Endothelial cell of umbilical vein (primary cell): ENCODE data around the gene USP2. TPM values are rescaled to one million over a fixed set of nuclear protein-coding genes. Genes with fewer than 3 reads are reported as not detected.
"Not testable (repeated sequence)": the region's sequence is repeated elsewhere in the genome, so short reads cannot be mapped to it uniquely, and the experiment has no call there.

Experiments used
- BruUV-seq: library from RNA; stranded (reverse); fragments of 400-500 nt; replicated peaks from 2 replicates; lab custom pipeline; 2021; lab: Mats Ljungman, UMichigan
- CTCF ChIA-PET: fragments of 300-600, 350-600 bp; sonication (Branson Sonifier 250); formaldehyde crosslinking; loops from one replicate; lab custom pipeline; 2021; ENCODE audit warnings: antibody characterized with exemption, inconsistent platforms; lab: Charles Lee
- POLR2A ChIA-PET: fragments of 300-600, 350-600 bp; sonication (Branson Sonifier 250); formaldehyde crosslinking; loops from one replicate; lab custom pipeline; 2021; ENCODE audit warnings: antibody characterized with exemption, inconsistent platforms; lab: Charles Lee
- DNase-seq: peaks from one replicate; pipeline ENCODE4 v3.0.0-alpha.2; 2011; ENCODE audit warnings: low read depth, low spot score
- FAIRE-seq: peaks from 2 replicates; lab custom pipeline; 2011; peaks lifted over from hg19 to GRCh38; lab: Jason Lieb, UNC
- H2AFZ ChIP-seq: 2 replicates; pipeline ENCODE4 v1.6.0; 2012; ENCODE audit warnings: low read depth, low read length, control low read depth, inconsistent platforms
- H3K27ac ChIP-seq: 2 replicates; pipeline ENCODE4 v1.5.1; 2011; ENCODE audit warnings: low read depth, mild to moderate bottlenecking, control low read depth, low read length, moderate library complexity; ENCODE audit not compliant: insufficient read depth
- H3K27me3 ChIP-seq, 2 experiments: 2 replicates each; pipeline versions ENCODE4 v1.6.0 to v1.6.1; 2011; ENCODE audit warnings: low read length in 2 of 2, mixed read lengths in 1 of 2; ENCODE audit not compliant: control insufficient read depth in 2 of 2, insufficient read depth in 2 of 2
- H3K36me3 ChIP-seq, 2 experiments: 2 replicates in 1 of 2; 3 replicates in 1 of 2; pipeline ENCODE4 v1.5.1; 2011; ENCODE audit warnings: low read length in 2 of 2, mild to moderate bottlenecking in 1 of 2, moderate library complexity in 1 of 2; ENCODE audit not compliant: control insufficient read depth in 2 of 2, insufficient read depth in 2 of 2; ENCODE audit errors: extremely low read depth in 1 of 2
- H3K4me1 ChIP-seq: 3 replicates; pipeline ENCODE4 v1.5.1; 2011; ENCODE audit warnings: mild to moderate bottlenecking, low read length; ENCODE audit not compliant: control insufficient read depth, insufficient read depth; ENCODE audit errors: extremely low read depth
- H3K4me2 ChIP-seq: 2 replicates; pipeline ENCODE4 v1.6.1; 2011; ENCODE audit warnings: low read length, control low read depth, mixed read lengths; ENCODE audit not compliant: insufficient read depth
- H3K4me3 ChIP-seq, 3 experiments: fragments of 200-600 bp in 1 of 3; sonication (generic), shearing (Covaris generic) in 1 of 3; replicated peaks in 1 of 3; 2 replicates each; pipeline ENCODE4 v1.5.1; 2011 to 2016; ENCODE audit warnings: control low read depth in 3 of 3, low read length in 3 of 3, mild to moderate bottlenecking in 2 of 3, inconsistent platforms in 1 of 3, low read depth in 1 of 3, moderate library complexity in 1 of 3; ENCODE audit not compliant: insufficient read depth in 1 of 3
- H3K79me2 ChIP-seq: 2 replicates; pipeline ENCODE4 v1.6.0; 2012; ENCODE audit warnings: low read length, inconsistent platforms; ENCODE audit not compliant: control insufficient read depth, insufficient read depth
- H3K9ac ChIP-seq: replicated peaks from 2 replicates; pipeline ENCODE3; 2011; ENCODE audit warnings: low read length, control low read depth; ENCODE audit not compliant: insufficient read depth; ENCODE audit errors: extremely low read depth
- H3K9me1 ChIP-seq: replicated peaks from 3 replicates; pipeline ENCODE4 v1.6.0; 2011; ENCODE audit warnings: mild to moderate bottlenecking, low read length; ENCODE audit not compliant: control insufficient read depth, insufficient read depth; ENCODE audit errors: extremely low read depth
- H3K9me3 ChIP-seq: replicated peaks from 2 replicates; pipeline ENCODE4 v1.5.1; 2012; ENCODE audit warnings: low read length, inconsistent platforms; ENCODE audit not compliant: control insufficient read depth, insufficient read depth
- H4K20me1 ChIP-seq: replicated peaks from 2 replicates; pipeline ENCODE3; 2011; ENCODE audit warnings: mild to moderate bottlenecking, low read length; ENCODE audit not compliant: control insufficient read depth, insufficient read depth; ENCODE audit errors: extremely low read depth
- CTCF ChIP-seq, 2 donors: IDR thresholded peaks; 1 replicate in 1 of 2; 2 replicates in 1 of 2; pipeline ENCODE4 v1.5.1; 2011; ENCODE audit warnings: low read length in 2 of 2, mild to moderate bottlenecking in 2 of 2, moderate library complexity in 2 of 2, control low read depth in 1 of 2, inconsistent platforms in 1 of 2, low read depth in 1 of 2; ENCODE audit not compliant: insufficient read depth in 1 of 2; ENCODE audit errors: extremely low read depth in 1 of 2
- EZH2 ChIP-seq: IDR thresholded peaks from 2 replicates; pipeline ENCODE4 v1.6.1; 2012; ENCODE audit warnings: borderline replicate concordance, low read depth, mild to moderate bottlenecking, moderate library complexity, low read length, inconsistent platforms; ENCODE audit not compliant: severe bottlenecking
- FOS ChIP-seq: IDR thresholded peaks from 2 replicates; pipeline ENCODE4 v1.6.1; 2011; ENCODE audit warnings: mild to moderate bottlenecking, low read length, moderate library complexity, borderline replicate concordance; ENCODE audit not compliant: insufficient read depth
- GATA2 ChIP-seq: IDR thresholded peaks from 2 replicates; pipeline ENCODE4 v1.7.0; 2011; ENCODE audit warnings: low read depth, mild to moderate bottlenecking, moderate library complexity, mixed read lengths, low read length; ENCODE audit not compliant: insufficient read length, insufficient read depth
- JUN ChIP-seq: IDR thresholded peaks from 2 replicates; pipeline ENCODE4 v1.6.1; 2011; ENCODE audit warnings: borderline replicate concordance, low read depth; ENCODE audit not compliant: insufficient read length, insufficient read depth
- MAX ChIP-seq: IDR thresholded peaks from 2 replicates; pipeline ENCODE4 v1.6.1; 2011; ENCODE audit not compliant: insufficient read depth, insufficient read length
- MYC ChIP-seq: IDR thresholded peaks from one replicate; pipeline ENCODE4 v1.6.1; 2011; ENCODE audit warnings: mild to moderate bottlenecking, low read depth, low read length
- POLR2A ChIP-seq: IDR thresholded peaks from 2 replicates; pipeline ENCODE4 v1.6.1; 2012; ENCODE audit warnings: low read depth, mild to moderate bottlenecking, control low read depth, low read length
- POLR2AphosphoS5 ChIP-seq: IDR thresholded peaks from 2 replicates; pipeline ENCODE4 v1.6.1; 2012; ENCODE audit warnings: low read depth, mild to moderate bottlenecking, control low read depth, low read length, moderate library complexity; ENCODE audit not compliant: insufficient read depth
- dilution Hi-C: fragments of 300-500 bp; cut with MboI; formaldehyde crosslinking; loops from one replicate; pipeline ENCODE4 v1.15.0; 2019; ENCODE audit warnings: low sequenced_read_pairs; ENCODE audit not compliant: extremely low pct_ligation_motif_present
- intact Hi-C: fragments of 100-400 bp; cut with micrococcal nuclease; formaldehyde crosslinking; loops from one replicate; pipeline ENCODE4 v1.10.0; 2022
- polyA plus RNA-seq, 4 experiments: library from polyadenylated mRNA; depleted of rRNA in 3 of 4; stranded (reverse) in 3 of 4; unstranded in 1 of 4; fragments of >200 nt; gene quantifications; 2 replicates each; pipeline versions ENCODE4 v1.2.1 to v1.2.3, GENCODE V29; 2011 to 2012; ENCODE audit warnings: missing spikeins in 1 of 4
- total RNA-seq: library from RNA; stranded (reverse); gene quantifications from 2 replicates; pipeline ENCODE4 v1.2.3, GENCODE V29; 2021

Gene USP2
- total and polyA plus RNA-seq, 2 donors (not counting 3 experiments of a cell fraction or from before 2014, with no cell fraction given), result 0.21 to 1.2 TPM

GRCh38 chr11:119384332-119384731 lies 2.8 kb upstream of the USP2 start:
- dilution Hi-C loops (no loop called here), intact Hi-C loops (no loop called here)
- Histone ChIP-seq H2AFZ (no peak overlapping the region), H3K9me1 (no peaks in the 10 kb centered on the region), H3K4me2 (no peak overlapping the region), H3K36me3 (no peaks in the 10 kb centered on the region), H3K4me1 (peaks cover 10% of the 10 kb centered on the region), H3K4me3 (no peak overlapping the region), H4K20me1 (no peaks in the 10 kb centered on the region), H3K27ac (no peak overlapping the region), H3K9ac (no peak overlapping the region), H3K9me3 (no peaks in the 10 kb centered on the region), H3K27me3 (peaks cover 7 to 14% of the 10 kb centered on the region in 2 experiments), H3K79me2 (no peaks in the 10 kb centered on the region)
- POLR2A ChIA-PET, result no interaction called here
- BruUV-seq, result no TSS peak
- no peak for TF ChIP-seq GATA2
- TF ChIP-seq CTCF (IDR thresholded peaks at IDR 0.05; ENCODE audit: extremely low read depth in 1 of 2, insufficient read depth in 1 of 2, low read depth in 1 of 2, low read length in 2 of 2), result no peak
- no peak for TF ChIP-seq JUN
- no peak for TF ChIP-seq POLR2A
- TF ChIP-seq EZH2, result no peak
- TF ChIP-seq FOS, result no peak
- no peak for TF ChIP-seq MAX
- no peak for TF ChIP-seq MYC
- TF ChIP-seq POLR2AphosphoS5, result no peak
- DNase-seq (no peak), FAIRE-seq (no peak)
- CTCF ChIA-PET, result no interaction called here

GRCh38 chr11:119382513-119382912 lies 1.0 kb upstream of the USP2 start:
- H3K4me1 ChIP-seq, H4K20me1 ChIP-seq, H3K4me3 ChIP-seq, H3K27ac ChIP-seq, H2AFZ ChIP-seq, POLR2A ChIA-PET, DNase-seq, H3K9me3 ChIP-seq, dilution Hi-C loops, BruUV-seq, H3K9ac ChIP-seq, H3K4me2 ChIP-seq, intact Hi-C loops, H3K79me2 ChIP-seq, H3K36me3 ChIP-seq, H3K9me1 ChIP-seq: not testable (repeated sequence)
- H3K27me3 ChIP-seq, result peaks cover 7 to 14% of the 10 kb centered on the region in 2 experiments
- peak; percentile 61 for FAIRE-seq
- CTCF ChIA-PET, result interaction anchor here (4.6 kb wide), 1 partner anchor 43 kb away, joined by 44 read pairs; the partner anchor contains the start of gene C1QTNF5
